Measurements from ENCODE around the gene SEC14L5. TPM values are rescaled to one million over a fixed set of nuclear protein-coding genes. Genes with fewer than 3 reads are reported as not detected.
A peak's percentile ranks its signal among the peaks of the same experiment; 100 is the strongest.

The SEC14L5 gene
- total RNA-seq, 1 experiment from 2014 or later: 2.3 TPM

GRCh38 chr16:4922721-4923342 is 35.3 kb upstream of the SEC14L5 start (continued):
- TF ChIP-seq ATF2 (CRISPR knock-in tag; IDR thresholded peaks at IDR 0.05; ENCODE audit: borderline replicate concordance, low read depth) (no peak), GRHL2 (CRISPR knock-in tag; IDR thresholded peaks at IDR 0.05; ENCODE audit: insufficient replicate concordance, severe bottlenecking) (no peak), AR (CRISPR knock-in tag; IDR thresholded peaks at IDR 0.05) (no peak), RORB (CRISPR knock-in tag; IDR thresholded peaks at IDR 0.05) (no peak)
- TF ChIP-seq, protein P1, sequence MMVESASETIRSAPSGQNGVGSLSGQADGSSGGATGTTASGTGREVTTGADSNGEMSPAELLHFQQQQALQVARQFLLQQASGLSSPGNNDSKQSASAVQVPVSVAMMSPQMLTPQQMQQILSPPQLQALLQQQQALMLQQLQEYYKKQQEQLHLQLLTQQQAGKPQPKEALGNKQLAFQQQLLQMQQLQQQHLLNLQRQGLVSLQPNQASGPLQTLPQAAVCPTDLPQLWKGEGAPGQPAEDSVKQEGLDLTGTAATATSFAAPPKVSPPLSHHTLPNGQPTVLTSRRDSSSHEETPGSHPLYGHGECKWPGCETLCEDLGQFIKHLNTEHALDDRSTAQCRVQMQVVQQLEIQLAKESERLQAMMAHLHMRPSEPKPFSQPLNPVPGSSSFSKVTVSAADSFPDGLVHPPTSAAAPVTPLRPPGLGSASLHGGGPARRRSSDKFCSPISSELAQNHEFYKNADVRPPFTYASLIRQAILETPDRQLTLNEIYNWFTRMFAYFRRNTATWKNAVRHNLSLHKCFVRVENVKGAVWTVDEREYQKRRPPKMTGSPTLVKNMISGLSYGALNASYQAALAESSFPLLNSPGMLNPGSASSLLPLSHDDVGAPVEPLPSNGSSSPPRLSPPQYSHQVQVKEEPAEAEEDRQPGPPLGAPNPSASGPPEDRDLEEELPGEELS (CRISPR knock-in tag; IDR thresholded peaks at IDR 0.05): no peak

GRCh38 chr16:4923853-4924252 is 34.3 kb upstream of the SEC14L5 start:
- H3K4me1 Mint-ChIP-seq: peaks cover 36% of the 10 kb centered on the region
- H3K4me3 Mint-ChIP-seq: no peak overlapping the region
- POLR2A ChIA-PET: no interaction called here
- H3K27ac Mint-ChIP-seq: peak overlapping the region; percentile 41; the same call in 1 of the 2 replicates
- CTCF ChIA-PET: interaction anchor here (1.8 kb wide), 1 partner anchor 12 kb away, joined by 4 read pairs; no protein-coding TSS in a partner anchor
- DNase-seq (ENCODE audit: low spot score) (no peak), ATAC-seq (no peak)
- no peaks in the 10 kb centered on the region; the same call in 1 of the 2 replicates for H3K27me3 Mint-ChIP-seq (ENCODE audit: low read depth)
- H3K36me3 Mint-ChIP-seq: peaks cover 12% of the 10 kb centered on the region
- TF ChIP-seq SOX15 (CRISPR knock-in tag; IDR thresholded peaks at IDR 0.05) (no peak), ZNF232 (CRISPR knock-in tag; IDR thresholded peaks at IDR 0.05) (no peak), ATF6 (CRISPR knock-in tag; IDR thresholded peaks at IDR 0.05) (no peak)
- TF ChIP-seq, protein P2, sequence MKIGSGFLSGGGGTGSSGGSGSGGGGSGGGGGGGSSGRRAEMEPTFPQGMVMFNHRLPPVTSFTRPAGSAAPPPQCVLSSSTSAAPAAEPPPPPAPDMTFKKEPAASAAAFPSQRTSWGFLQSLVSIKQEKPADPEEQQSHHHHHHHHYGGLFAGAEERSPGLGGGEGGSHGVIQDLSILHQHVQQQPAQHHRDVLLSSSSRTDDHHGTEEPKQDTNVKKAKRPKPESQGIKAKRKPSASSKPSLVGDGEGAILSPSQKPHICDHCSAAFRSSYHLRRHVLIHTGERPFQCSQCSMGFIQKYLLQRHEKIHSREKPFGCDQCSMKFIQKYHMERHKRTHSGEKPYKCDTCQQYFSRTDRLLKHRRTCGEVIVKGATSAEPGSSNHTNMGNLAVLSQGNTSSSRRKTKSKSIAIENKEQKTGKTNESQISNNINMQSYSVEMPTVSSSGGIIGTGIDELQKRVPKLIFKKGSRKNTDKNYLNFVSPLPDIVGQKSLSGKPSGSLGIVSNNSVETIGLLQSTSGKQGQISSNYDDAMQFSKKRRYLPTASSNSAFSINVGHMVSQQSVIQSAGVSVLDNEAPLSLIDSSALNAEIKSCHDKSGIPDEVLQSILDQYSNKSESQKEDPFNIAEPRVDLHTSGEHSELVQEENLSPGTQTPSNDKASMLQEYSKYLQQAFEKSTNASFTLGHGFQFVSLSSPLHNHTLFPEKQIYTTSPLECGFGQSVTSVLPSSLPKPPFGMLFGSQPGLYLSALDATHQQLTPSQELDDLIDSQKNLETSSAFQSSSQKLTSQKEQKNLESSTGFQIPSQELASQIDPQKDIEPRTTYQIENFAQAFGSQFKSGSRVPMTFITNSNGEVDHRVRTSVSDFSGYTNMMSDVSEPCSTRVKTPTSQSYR (CRISPR knock-in tag; IDR thresholded peaks at IDR 0.05): no peak
- TF ChIP-seq, protein P3, sequence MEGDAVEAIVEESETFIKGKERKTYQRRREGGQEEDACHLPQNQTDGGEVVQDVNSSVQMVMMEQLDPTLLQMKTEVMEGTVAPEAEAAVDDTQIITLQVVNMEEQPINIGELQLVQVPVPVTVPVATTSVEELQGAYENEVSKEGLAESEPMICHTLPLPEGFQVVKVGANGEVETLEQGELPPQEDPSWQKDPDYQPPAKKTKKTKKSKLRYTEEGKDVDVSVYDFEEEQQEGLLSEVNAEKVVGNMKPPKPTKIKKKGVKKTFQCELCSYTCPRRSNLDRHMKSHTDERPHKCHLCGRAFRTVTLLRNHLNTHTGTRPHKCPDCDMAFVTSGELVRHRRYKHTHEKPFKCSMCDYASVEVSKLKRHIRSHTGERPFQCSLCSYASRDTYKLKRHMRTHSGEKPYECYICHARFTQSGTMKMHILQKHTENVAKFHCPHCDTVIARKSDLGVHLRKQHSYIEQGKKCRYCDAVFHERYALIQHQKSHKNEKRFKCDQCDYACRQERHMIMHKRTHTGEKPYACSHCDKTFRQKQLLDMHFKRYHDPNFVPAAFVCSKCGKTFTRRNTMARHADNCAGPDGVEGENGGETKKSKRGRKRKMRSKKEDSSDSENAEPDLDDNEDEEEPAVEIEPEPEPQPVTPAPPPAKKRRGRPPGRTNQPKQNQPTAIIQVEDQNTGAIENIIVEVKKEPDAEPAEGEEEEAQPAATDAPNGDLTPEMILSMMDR (IDR thresholded peaks at IDR 0.05): no peak
- H3K9me3 Mint-ChIP-seq: peaks cover 8% of the 10 kb centered on the region
